Measurements from ENCODE around the gene PIPOX. TPM values are rescaled to one million over a fixed set of nuclear protein-coding genes. Genes with fewer than 3 reads are reported as not detected.

PIPOX gene
- total RNA-seq, 1 donor from 2014 or later, result 1.0 TPM

- Histone ChIP-seq H3K27me3 (ENCODE audit: control insufficient read depth in 3 of 3, insufficient read depth in 3 of 3, low read length in 3 of 3) (peaks cover 0 to 11% (median 8%) of the 10 kb centered on the region in 3 donors), H3K9ac (ENCODE audit: low read depth in 1 of 3, low read length in 3 of 3) (no peak overlapping the region), H3K9me3 (ENCODE audit: control insufficient read depth in 3 of 3, low read length in 3 of 3) (no peaks in the 10 kb centered on the region), H3K4me1 (ENCODE audit: control insufficient read depth in 3 of 3, insufficient read depth in 3 of 3, low read length in 3 of 3) (peaks cover 2 to 14% (median 8%) of the 10 kb centered on the region in 3 donors), H3K27ac (ENCODE audit: low read depth, low read length) (no peak overlapping the region), H3K4me3 (ENCODE audit: low read length in 3 of 3) (no peak overlapping the region), H3K36me3 (ENCODE audit: control insufficient read depth in 3 of 3, insufficient read depth in 3 of 3, low read length in 3 of 3) (no peaks in the 10 kb centered on the region)
Measured at GRCh38 chr17:29057361-29057760, 14.4 kb downstream of the PIPOX start.

- Histone ChIP-seq H3K4me1 (ENCODE audit: control insufficient read depth in 3 of 3, insufficient read depth in 3 of 3, low read length in 3 of 3) (peaks cover 2 to 14% (median 8%) of the 10 kb centered on the region in 3 donors), H3K4me3 (ENCODE audit: low read length in 3 of 3) (no peak overlapping the region), H3K9me3 (ENCODE audit: control insufficient read depth in 3 of 3, low read length in 3 of 3) (no peaks in the 10 kb centered on the region), H3K9ac (ENCODE audit: low read depth in 1 of 3, low read length in 3 of 3) (no peak overlapping the region), H3K27me3 (ENCODE audit: control insufficient read depth in 3 of 3, insufficient read depth in 3 of 3, low read length in 3 of 3) (peaks cover 0 to 9% (median 5%) of the 10 kb centered on the region in 3 donors), H3K27ac (ENCODE audit: low read depth, low read length) (no peak overlapping the region), H3K36me3 (ENCODE audit: control insufficient read depth in 3 of 3, insufficient read depth in 3 of 3, low read length in 3 of 3) (no peaks in the 10 kb centered on the region)
Measured at GRCh38 chr17:29058391-29058790, 15.4 kb downstream of the PIPOX start.

GRCh38 chr17:29059281-29059680 is 16.3 kb downstream of the PIPOX start:
- Histone ChIP-seq H3K27me3 (ENCODE audit: control insufficient read depth in 3 of 3, insufficient read depth in 3 of 3, low read length in 3 of 3) (peaks cover 0 to 9% (median 5%) of the 10 kb centered on the region in 3 donors), H3K4me1 (ENCODE audit: control insufficient read depth in 3 of 3, insufficient read depth in 3 of 3, low read length in 3 of 3) (peaks cover 2 to 14% (median 8%) of the 10 kb centered on the region in 3 donors), H3K9me3 (ENCODE audit: control insufficient read depth in 3 of 3, low read length in 3 of 3) (no peaks in the 10 kb centered on the region), H3K4me3 (ENCODE audit: low read length in 3 of 3) (no peak overlapping the region), H3K9ac (ENCODE audit: low read depth in 1 of 3, low read length in 3 of 3) (no peak overlapping the region), H3K36me3 (ENCODE audit: control insufficient read depth in 3 of 3, insufficient read depth in 3 of 3, low read length in 3 of 3) (no peaks in the 10 kb centered on the region), H3K27ac (ENCODE audit: low read depth, low read length) (no peak overlapping the region)

GRCh38 chr17:29060475-29060874 is 17.5 kb downstream of the PIPOX start:
- H3K4me3 ChIP-seq (ENCODE audit: low read length in 3 of 3), result no peak overlapping the region
- H3K36me3 ChIP-seq (ENCODE audit: control insufficient read depth in 3 of 3, insufficient read depth in 3 of 3, low read length in 3 of 3), result no peaks in the 10 kb centered on the region
- H3K27ac ChIP-seq (ENCODE audit: low read depth, low read length), result no peak overlapping the region
- H3K4me1 ChIP-seq (ENCODE audit: control insufficient read depth in 3 of 3, insufficient read depth in 3 of 3, low read length in 3 of 3), result peaks cover 2 to 14% (median 8%) of the 10 kb centered on the region in 3 donors
- no peaks in the 10 kb centered on the region for H3K9me3 ChIP-seq (ENCODE audit: control insufficient read depth in 3 of 3, low read length in 3 of 3)
- H3K9ac ChIP-seq (ENCODE audit: low read depth in 1 of 3, low read length in 3 of 3), result no peak overlapping the region
- peaks cover 0 to 5% (median 0%) of the 10 kb centered on the region in 3 donors for H3K27me3 ChIP-seq (ENCODE audit: control insufficient read depth in 3 of 3, insufficient read depth in 3 of 3, low read length in 3 of 3)

GRCh38 chr17:29061036-29061435 is 18.1 kb downstream of the PIPOX start:
- Histone ChIP-seq H3K9ac (ENCODE audit: low read depth in 1 of 3, low read length in 3 of 3) (peak overlapping the region in 1 of 3 donors; percentile 12), H3K36me3 (ENCODE audit: control insufficient read depth in 3 of 3, insufficient read depth in 3 of 3, low read length in 3 of 3) (no peaks in the 10 kb centered on the region), H3K27me3 (ENCODE audit: control insufficient read depth in 3 of 3, insufficient read depth in 3 of 3, low read length in 3 of 3) (peaks cover 0 to 2% (median 0%) of the 10 kb centered on the region in 3 donors), H3K4me1 (ENCODE audit: control insufficient read depth in 3 of 3, insufficient read depth in 3 of 3, low read length in 3 of 3) (peaks cover 2 to 14% (median 8%) of the 10 kb centered on the region in 3 donors), H3K9me3 (ENCODE audit: control insufficient read depth in 3 of 3, low read length in 3 of 3) (no peaks in the 10 kb centered on the region), H3K4me3 (ENCODE audit: low read length in 3 of 3) (no peak overlapping the region), H3K27ac (ENCODE audit: low read depth, low read length) (no peak overlapping the region)

GRCh38 chr17:29062215-29062614 is 19.3 kb downstream of the PIPOX start:
- H3K36me3 ChIP-seq (ENCODE audit: control insufficient read depth in 3 of 3, insufficient read depth in 3 of 3, low read length in 3 of 3), result no peaks in the 10 kb centered on the region
- no peak overlapping the region for H3K9ac ChIP-seq (ENCODE audit: low read depth in 1 of 3, low read length in 3 of 3)
- H3K27ac ChIP-seq (ENCODE audit: low read depth, low read length), result no peak overlapping the region
- peaks cover 2 to 14% (median 8%) of the 10 kb centered on the region in 3 donors for H3K4me1 ChIP-seq (ENCODE audit: control insufficient read depth in 3 of 3, insufficient read depth in 3 of 3, low read length in 3 of 3)
- H3K9me3 ChIP-seq (ENCODE audit: control insufficient read depth in 3 of 3, low read length in 3 of 3), result no peaks in the 10 kb centered on the region
- H3K27me3 ChIP-seq (ENCODE audit: control insufficient read depth in 3 of 3, insufficient read depth in 3 of 3, low read length in 3 of 3), result no peaks in the 10 kb centered on the region
- no peak overlapping the region for H3K4me3 ChIP-seq (ENCODE audit: low read length in 3 of 3)

GRCh38 chr17:29063992-29064391 is 21.1 kb downstream of the PIPOX start:
- H3K9ac ChIP-seq (ENCODE audit: low read depth in 1 of 3, low read length in 3 of 3), result no peak overlapping the region
- H3K27ac ChIP-seq (ENCODE audit: low read depth, low read length), result no peak overlapping the region
- H3K9me3 ChIP-seq (ENCODE audit: control insufficient read depth in 3 of 3, low read length in 3 of 3), result no peaks in the 10 kb centered on the region
- H3K4me3 ChIP-seq (ENCODE audit: low read length in 3 of 3), result no peak overlapping the region
- peaks cover 2 to 19% (median 12%) of the 10 kb centered on the region in 3 donors for H3K4me1 ChIP-seq (ENCODE audit: control insufficient read depth in 3 of 3, insufficient read depth in 3 of 3, low read length in 3 of 3)
- H3K36me3 ChIP-seq (ENCODE audit: control insufficient read depth in 3 of 3, insufficient read depth in 3 of 3, low read length in 3 of 3), result no peaks in the 10 kb centered on the region
- no peaks in the 10 kb centered on the region for H3K27me3 ChIP-seq (ENCODE audit: control insufficient read depth in 3 of 3, insufficient read depth in 3 of 3, low read length in 3 of 3)

- Histone ChIP-seq H3K4me1 (ENCODE audit: control insufficient read depth in 3 of 3, insufficient read depth in 3 of 3, low read length in 3 of 3) (peaks cover 11 to 25% (median 24%) of the 10 kb centered on the region in 3 donors), H3K9ac (ENCODE audit: low read depth in 1 of 3, low read length in 3 of 3) (no peak overlapping the region), H3K27me3 (ENCODE audit: control insufficient read depth in 3 of 3, insufficient read depth in 3 of 3, low read length in 3 of 3) (no peaks in the 10 kb centered on the region), H3K9me3 (ENCODE audit: control insufficient read depth in 3 of 3, low read length in 3 of 3) (no peaks in the 10 kb centered on the region), H3K4me3 (ENCODE audit: low read length in 3 of 3) (no peak overlapping the region), H3K27ac (ENCODE audit: low read depth, low read length) (no peak overlapping the region), H3K36me3 (ENCODE audit: control insufficient read depth in 3 of 3, insufficient read depth in 3 of 3, low read length in 3 of 3) (no peaks in the 10 kb centered on the region)
Measured at GRCh38 chr17:29066047-29066446, 23.1 kb downstream of the PIPOX start.

- no peak overlapping the region for H3K9ac ChIP-seq (ENCODE audit: low read depth in 1 of 3, low read length in 3 of 3)
Measured at GRCh38 chr17:29066606-29067005, 23.7 kb downstream of the PIPOX start.

GRCh38 chr17:29068818-29069217 is 25.9 kb downstream of the PIPOX start:
- no peak overlapping the region for H3K9ac ChIP-seq (ENCODE audit: low read depth in 1 of 3, low read length in 3 of 3)
- H3K36me3 ChIP-seq (ENCODE audit: control insufficient read depth in 3 of 3, insufficient read depth in 3 of 3, low read length in 3 of 3), result peaks cover 4 to 9% (median 7%) of the 10 kb centered on the region in 3 donors
- no peaks in the 10 kb centered on the region for H3K9me3 ChIP-seq (ENCODE audit: control insufficient read depth in 3 of 3, low read length in 3 of 3)
- no peak overlapping the region for H3K4me3 ChIP-seq (ENCODE audit: low read length in 3 of 3)
- H3K27me3 ChIP-seq (ENCODE audit: control insufficient read depth in 3 of 3, insufficient read depth in 3 of 3, low read length in 3 of 3), result no peaks in the 10 kb centered on the region
- H3K27ac ChIP-seq (ENCODE audit: low read depth, low read length), result no peak overlapping the region
- peaks cover 9 to 30% (median 23%) of the 10 kb centered on the region in 3 donors for H3K4me1 ChIP-seq (ENCODE audit: control insufficient read depth in 3 of 3, insufficient read depth in 3 of 3, low read length in 3 of 3)

More at GRCh38 chr17:29066606-29067005, 23.7 kb downstream of the PIPOX start:
- H3K27me3 ChIP-seq (ENCODE audit: control insufficient read depth in 3 of 3, insufficient read depth in 3 of 3, low read length in 3 of 3), result no peaks in the 10 kb centered on the region
- H3K36me3 ChIP-seq (ENCODE audit: control insufficient read depth in 3 of 3, insufficient read depth in 3 of 3, low read length in 3 of 3), result no peaks in the 10 kb centered on the region
- no peak overlapping the region for H3K4me3 ChIP-seq (ENCODE audit: low read length in 3 of 3)
- H3K4me1 ChIP-seq (ENCODE audit: control insufficient read depth in 3 of 3, insufficient read depth in 3 of 3, low read length in 3 of 3), result peaks cover 9 to 26% (median 22%) of the 10 kb centered on the region in 3 donors
- no peak overlapping the region for H3K27ac ChIP-seq (ENCODE audit: low read depth, low read length)
- no peaks in the 10 kb centered on the region for H3K9me3 ChIP-seq (ENCODE audit: control insufficient read depth in 3 of 3, low read length in 3 of 3)

Measured in skeletal muscle tissue (tissue), 4 donors.